ENCODE data around the gene ADGRG3. TPM values are rescaled to one million over a fixed set of nuclear protein-coding genes. Genes with fewer than 3 reads are reported as not detected.

Gene ADGRG3
- total RNA-seq, 4 donors from 2014 or later, result 2.0 to 9.6 (median 3.7) TPM

DNA sequence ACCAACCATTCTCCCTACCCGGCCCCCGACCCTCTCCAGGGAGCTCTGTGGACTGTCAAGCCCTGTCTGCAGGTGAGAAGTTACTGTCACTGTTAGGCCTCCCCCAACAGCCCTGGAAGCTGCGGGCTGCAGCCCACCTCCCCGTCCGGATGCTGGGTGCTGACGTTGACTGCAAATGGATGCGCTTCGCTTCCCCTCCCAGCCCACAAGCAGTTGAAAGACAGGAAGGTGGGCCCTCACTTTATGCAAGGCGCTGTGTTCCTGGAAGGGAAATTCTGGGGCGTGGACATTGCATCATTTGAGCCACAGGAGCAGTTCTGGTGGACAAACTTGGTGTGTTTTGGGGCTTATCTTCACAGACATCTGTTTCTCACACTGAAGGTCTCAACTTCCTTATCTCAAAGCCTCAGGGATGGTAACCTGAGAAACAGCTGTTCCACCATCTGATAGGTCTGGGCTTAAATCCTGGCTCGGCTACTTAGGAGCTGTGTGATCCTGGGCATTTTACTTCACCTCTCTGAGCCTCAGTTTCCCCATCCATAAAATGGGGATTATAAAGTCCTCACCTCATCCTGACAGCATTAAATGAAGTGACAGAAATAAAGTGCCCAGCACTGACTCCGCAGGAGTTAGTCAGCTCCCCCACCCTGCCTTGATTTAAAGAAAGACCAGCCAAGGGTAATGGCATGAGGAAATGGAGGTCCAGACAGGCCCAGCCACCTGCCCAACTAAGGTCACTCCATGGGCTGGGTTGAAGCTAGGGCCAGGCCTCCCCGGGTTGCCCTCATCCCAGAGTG, 21.9 kb downstream of the ADGRG3 start:
- TF ChIP-seq EP300 (IDR thresholded peaks at IDR 0.05) (no peak), POLR2A (IDR thresholded peaks at IDR 0.05; ENCODE audit: low read depth) (no peak), POLR2AphosphoS5 (IDR thresholded peaks at IDR 0.05) (no peak), CTCF (IDR thresholded peaks at IDR 0.05) (no peak)
- H3K4me1 ChIP-seq, result peaks cover 0 to 7% (median 0%) of the 10 kb centered on the region in 4 donors
- H3K36me3 ChIP-seq, result no peaks in the 10 kb centered on the region
- no peak overlapping the region for H3K27ac ChIP-seq (replicated peaks in 1 of 4)
- 53% methylated on average over 7 of the region's 13 CpGs for WGBS
- H3K4me3 ChIP-seq, result no peak overlapping the region
- H3K27me3 ChIP-seq, result peaks cover 0 to 34% (median 0%) of the 10 kb centered on the region in 4 donors
- intact Hi-C loops (cut with DNase I), result no loop called here
- no peaks in the 10 kb centered on the region for H3K9me3 ChIP-seq
- no peak for DNase-seq (ENCODE audit: extremely low spot score)

- DNase-seq (ENCODE audit: extremely low spot score), result no peak
- TF ChIP-seq CTCF (IDR thresholded peaks at IDR 0.05) (no peak), EP300 (IDR thresholded peaks at IDR 0.05) (no peak), POLR2AphosphoS5 (IDR thresholded peaks at IDR 0.05) (no peak), POLR2A (IDR thresholded peaks at IDR 0.05; ENCODE audit: low read depth) (no peak)
- no peaks in the 10 kb centered on the region for H3K9me3 ChIP-seq
- no peaks in the 10 kb centered on the region for H3K36me3 ChIP-seq
- intact Hi-C loops (cut with DNase I), result no loop called here
- WGBS, result 72% methylated on average over 4 of the region's 4 CpGs
- H3K27me3 ChIP-seq, result peaks cover 0 to 34% (median 0%) of the 10 kb centered on the region in 4 donors
- peaks cover 0 to 7% (median 0%) of the 10 kb centered on the region in 4 donors for H3K4me1 ChIP-seq
- no peak overlapping the region for H3K4me3 ChIP-seq
- no peak overlapping the region for H3K27ac ChIP-seq (replicated peaks in 1 of 4)
Measured at GRCh38 chr16:57690782-57691471, 22.8 kb downstream of the ADGRG3 start.

GRCh38 chr16:57692636-57693035, 24.5 kb downstream of the ADGRG3 start:
- no peaks in the 10 kb centered on the region for H3K9me3 ChIP-seq
- intact Hi-C loops (cut with DNase I), result no loop called here
- no peaks in the 10 kb centered on the region for H3K36me3 ChIP-seq
- no peak for TF ChIP-seq EP300 (IDR thresholded peaks at IDR 0.05)
- no peak for TF ChIP-seq CTCF (IDR thresholded peaks at IDR 0.05)
- no peak for TF ChIP-seq POLR2AphosphoS5 (IDR thresholded peaks at IDR 0.05)
- TF ChIP-seq POLR2A (IDR thresholded peaks at IDR 0.05; ENCODE audit: low read depth), result no peak
- WGBS, result 37% methylated on average over 2 of the region's 2 CpGs
- H3K4me3 ChIP-seq, result no peak overlapping the region
- H3K4me1 ChIP-seq, result peaks cover 0 to 7% (median 0%) of the 10 kb centered on the region in 4 donors
- H3K27ac ChIP-seq (replicated peaks in 1 of 4), result no peak overlapping the region
- peaks cover 0 to 34% (median 0%) of the 10 kb centered on the region in 4 donors for H3K27me3 ChIP-seq
- no peak for DNase-seq (ENCODE audit: extremely low spot score)

- no peak overlapping the region for H3K4me3 ChIP-seq
- H3K36me3 ChIP-seq, result no peaks in the 10 kb centered on the region
- WGBS, result 72% methylated on average over 4 of the region's 4 CpGs
- H3K4me1 ChIP-seq, result peaks cover 0 to 7% (median 0%) of the 10 kb centered on the region in 4 donors
- TF ChIP-seq POLR2A (IDR thresholded peaks at IDR 0.05; ENCODE audit: low read depth), result no peak
- TF ChIP-seq EP300 (IDR thresholded peaks at IDR 0.05), result no peak
- TF ChIP-seq CTCF (IDR thresholded peaks at IDR 0.05), result no peak
- TF ChIP-seq POLR2AphosphoS5 (IDR thresholded peaks at IDR 0.05), result no peak
- no peak for DNase-seq (ENCODE audit: extremely low spot score)
- no peak overlapping the region for H3K27ac ChIP-seq (replicated peaks in 1 of 4)
- intact Hi-C loops (cut with DNase I), result no loop called here
- peaks cover 0 to 29% (median 0%) of the 10 kb centered on the region in 4 donors for H3K27me3 ChIP-seq
- no peaks in the 10 kb centered on the region for H3K9me3 ChIP-seq
Measured at GRCh38 chr16:57693550-57693949, 25.4 kb downstream of the ADGRG3 start.
